HepG2 (cell line): Measurements from ENCODE around the gene SLC20A1. TPM values are rescaled to one million over a fixed set of nuclear protein-coding genes. Genes with fewer than 3 reads are reported as not detected.

Source experiments
- AHR ChIP-seq: IDR thresholded peaks from 2 replicates; pipeline ENCODE4 v1.6.1; 2018; ENCODE audit warnings: missing genetic modification reagents, missing compliant biosample characterization
- GABPB1 ChIP-seq: IDR thresholded peaks from 2 replicates; pipeline ENCODE4 v1.6.1; 2016; ENCODE audit warnings: mild to moderate bottlenecking, missing genetic modification reagents, moderate library complexity, missing compliant biosample characterization
- GMEB2 ChIP-seq: IDR thresholded peaks from 2 replicates; pipeline ENCODE4 v1.6.1; 2016; ENCODE audit warnings: missing biosample characterization, missing genetic modification reagents, low read depth
- GZF1 ChIP-seq: sonication (generic); formaldehyde crosslinking; IDR thresholded peaks from 2 replicates; pipeline ENCODE4 v1.5.1; 2020; ENCODE audit warnings: mild to moderate bottlenecking, missing genetic modification reagents
- HNF4G ChIP-seq, 2 experiments: sonication (generic) in 1 of 2; formaldehyde crosslinking in 1 of 2; IDR thresholded peaks; 2 replicates each; pipeline versions ENCODE4 v1.4.0 to v1.6.1; 2011 to 2020; ENCODE audit warnings: borderline replicate concordance in 2 of 2, low read depth in 2 of 2, mild to moderate bottlenecking in 2 of 2, low read length in 1 of 2, missing genetic modification reagents in 1 of 2, moderate library complexity in 1 of 2
- KDM4B ChIP-seq: sonication (generic); formaldehyde crosslinking; IDR thresholded peaks from 2 replicates; pipeline ENCODE4 v1.4.0; 2020; ENCODE audit warnings: missing genetic modification reagents
- MYPOP ChIP-seq: sonication (generic); formaldehyde crosslinking; IDR thresholded peaks from 2 replicates; pipeline ENCODE4 v1.8.1; 2023; ENCODE audit warnings: mild to moderate bottlenecking, moderate library complexity, missing genetic modification reagents
- RAD21 ChIP-seq: fragments of 450-650 bp; formaldehyde crosslinking; IDR thresholded peaks from 2 replicates; pipeline ENCODE4 v1.5.0; 2020; ENCODE audit warnings: mild to moderate bottlenecking
- SALL2 ChIP-seq: sonication (generic); formaldehyde crosslinking; IDR thresholded peaks from 2 replicates; pipeline ENCODE4 v1.8.1; 2023; ENCODE audit warnings: mild to moderate bottlenecking, missing genetic modification reagents, inconsistent platforms
- SNRNP70 ChIP-seq: fragments of 200-400 bp; formaldehyde crosslinking; IDR thresholded peaks from 2 replicates; pipeline ENCODE4 v1.6.1; 2017; ENCODE audit warnings: mild to moderate bottlenecking, low read depth, low read length, moderate library complexity
- SRSF9 ChIP-seq: fragments of 200-400 bp; formaldehyde crosslinking; IDR thresholded peaks from 2 replicates; pipeline ENCODE4 v1.6.1; 2018; ENCODE audit warnings: borderline replicate concordance, mild to moderate bottlenecking, low read depth, low read length; ENCODE audit not compliant: insufficient read depth, poor library complexity, severe bottlenecking
- STAG1 ChIP-seq: sonication (generic); formaldehyde crosslinking; IDR thresholded peaks from 2 replicates; pipeline ENCODE4 v1.4.0; 2020; ENCODE audit warnings: missing genetic modification reagents
- ZC3H13 ChIP-seq: sonication (generic); formaldehyde crosslinking; IDR thresholded peaks from 2 replicates; pipeline ENCODE4 v1.8.1; 2023; ENCODE audit warnings: mild to moderate bottlenecking, missing genetic modification reagents, moderate library complexity
- ZFP91 ChIP-seq: sonication (generic); formaldehyde crosslinking; IDR thresholded peaks from 2 replicates; pipeline ENCODE4 v1.9.0; 2022; ENCODE audit warnings: missing genetic modification reagents, mild to moderate bottlenecking, borderline replicate concordance
- ZNF333 ChIP-seq: sonication (generic); formaldehyde crosslinking; IDR thresholded peaks from 2 replicates; pipeline ENCODE4 v1.4.0; 2020; ENCODE audit warnings: mild to moderate bottlenecking, missing genetic modification reagents, borderline replicate concordance
- polyA plus RNA-seq, 8 experiments: library from polyadenylated mRNA; depleted of rRNA in 3 of 8; stranded (reverse) in 7 of 8; unstranded in 1 of 8; fragments of >200 nt; fragmentation: Illumina TruSeq in 4 of 8; extraction: Trizol in 4 of 8; gene quantifications; 2 replicates each; pipeline versions ENCODE4 v1.2.1 to v1.2.3, GENCODE V29; 2011 to 2016; ENCODE audit warnings: low read depth in 4 of 8, missing spikeins in 1 of 8, mixed read lengths in 1 of 8; ENCODE audit not compliant: insufficient read depth in 1 of 8
- total RNA-seq, 5 experiments: library from RNA; depleted of rRNA; stranded (reverse); fragments of >200 nt; fragmentation: Illumina TruSeq; extraction: Trizol; gene quantifications; 2 replicates each; pipeline ENCODE4 v1.2.3, GENCODE V29; 2016; ENCODE audit warnings: low read depth in 1 of 5
- TF ChIP-seq, protein P1 (sequence below): IDR thresholded peaks from 2 replicates; pipeline ENCODE4 v1.6.1; 2016; ENCODE audit warnings: low read depth, missing genetic modification reagents, missing compliant biosample characterization
- TF ChIP-seq, protein P2 (sequence below): sonication (generic); formaldehyde crosslinking; IDR thresholded peaks from 2 replicates; pipeline ENCODE4 v1.8.0; 2022; ENCODE audit warnings: mild to moderate bottlenecking, missing genetic modification reagents, moderate library complexity

SLC20A1 gene
- total and polyA plus RNA-seq, 2 of the 13 experiments (the other 11 are each of a cell fraction or from before 2014, with no cell fraction given) = 54.0 to 85.9 TPM

DNA sequence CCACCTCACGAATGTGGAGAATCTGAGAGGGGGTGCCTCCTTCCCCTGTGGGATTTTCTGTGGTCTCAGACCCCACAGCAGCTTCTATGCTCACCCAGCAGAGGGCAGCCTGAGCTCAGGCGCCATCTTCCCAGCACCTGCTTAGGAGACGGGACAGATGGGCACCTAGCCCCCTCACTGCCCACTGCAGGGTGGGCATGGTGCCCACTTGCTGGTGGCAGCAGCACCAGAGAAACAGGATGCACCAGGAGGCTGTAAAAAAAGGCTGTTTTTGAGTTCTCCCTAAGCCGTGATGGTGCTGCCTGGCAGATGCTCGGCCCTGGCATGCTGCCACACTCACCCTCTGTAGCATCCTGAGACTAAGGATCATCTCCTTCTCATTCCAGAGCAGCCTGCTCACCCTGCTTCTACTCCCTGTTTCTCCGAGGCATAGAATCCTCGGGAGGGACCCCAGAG, 19.1 kb upstream of the SLC20A1 start (continued):
- TF ChIP-seq ZFP91 (CRISPR knock-in tag) = peak; percentile 51
- no peak for TF ChIP-seq ZNF333 (CRISPR knock-in tag)
- no peak for TF ChIP-seq GZF1 (CRISPR knock-in tag)
- TF ChIP-seq AHR = peak; percentile 71; the same call in 1 of the 2 replicates
- TF ChIP-seq GMEB2 (CRISPR knock-in tag) = no peak
- peak; percentile 99 for TF ChIP-seq STAG1 (CRISPR knock-in tag)
- TF ChIP-seq ZC3H13 = no peak
- no peak for TF ChIP-seq HNF4G (IDR thresholded peaks at IDR 0.05; ENCODE audit: borderline replicate concordance, low read depth, low read length)
- TF ChIP-seq HNF4G (CRISPR knock-in tag; IDR thresholded peaks at IDR 0.05; ENCODE audit: borderline replicate concordance, low read depth) = 0 out of 2 replicates have a peak, but pooled peaks have one; percentile 47
- no peak for TF ChIP-seq SRSF9
- TF ChIP-seq SALL2 = no peak
- TF ChIP-seq GABPB1 (CRISPR knock-in tag) = peak; percentile 45; the same call in 1 of the 2 replicates
- TF ChIP-seq MYPOP (CRISPR knock-in tag) = no peak
- peak; percentile 98 for TF ChIP-seq RAD21 (CRISPR knock-in tag)
- TF ChIP-seq, protein P1, sequence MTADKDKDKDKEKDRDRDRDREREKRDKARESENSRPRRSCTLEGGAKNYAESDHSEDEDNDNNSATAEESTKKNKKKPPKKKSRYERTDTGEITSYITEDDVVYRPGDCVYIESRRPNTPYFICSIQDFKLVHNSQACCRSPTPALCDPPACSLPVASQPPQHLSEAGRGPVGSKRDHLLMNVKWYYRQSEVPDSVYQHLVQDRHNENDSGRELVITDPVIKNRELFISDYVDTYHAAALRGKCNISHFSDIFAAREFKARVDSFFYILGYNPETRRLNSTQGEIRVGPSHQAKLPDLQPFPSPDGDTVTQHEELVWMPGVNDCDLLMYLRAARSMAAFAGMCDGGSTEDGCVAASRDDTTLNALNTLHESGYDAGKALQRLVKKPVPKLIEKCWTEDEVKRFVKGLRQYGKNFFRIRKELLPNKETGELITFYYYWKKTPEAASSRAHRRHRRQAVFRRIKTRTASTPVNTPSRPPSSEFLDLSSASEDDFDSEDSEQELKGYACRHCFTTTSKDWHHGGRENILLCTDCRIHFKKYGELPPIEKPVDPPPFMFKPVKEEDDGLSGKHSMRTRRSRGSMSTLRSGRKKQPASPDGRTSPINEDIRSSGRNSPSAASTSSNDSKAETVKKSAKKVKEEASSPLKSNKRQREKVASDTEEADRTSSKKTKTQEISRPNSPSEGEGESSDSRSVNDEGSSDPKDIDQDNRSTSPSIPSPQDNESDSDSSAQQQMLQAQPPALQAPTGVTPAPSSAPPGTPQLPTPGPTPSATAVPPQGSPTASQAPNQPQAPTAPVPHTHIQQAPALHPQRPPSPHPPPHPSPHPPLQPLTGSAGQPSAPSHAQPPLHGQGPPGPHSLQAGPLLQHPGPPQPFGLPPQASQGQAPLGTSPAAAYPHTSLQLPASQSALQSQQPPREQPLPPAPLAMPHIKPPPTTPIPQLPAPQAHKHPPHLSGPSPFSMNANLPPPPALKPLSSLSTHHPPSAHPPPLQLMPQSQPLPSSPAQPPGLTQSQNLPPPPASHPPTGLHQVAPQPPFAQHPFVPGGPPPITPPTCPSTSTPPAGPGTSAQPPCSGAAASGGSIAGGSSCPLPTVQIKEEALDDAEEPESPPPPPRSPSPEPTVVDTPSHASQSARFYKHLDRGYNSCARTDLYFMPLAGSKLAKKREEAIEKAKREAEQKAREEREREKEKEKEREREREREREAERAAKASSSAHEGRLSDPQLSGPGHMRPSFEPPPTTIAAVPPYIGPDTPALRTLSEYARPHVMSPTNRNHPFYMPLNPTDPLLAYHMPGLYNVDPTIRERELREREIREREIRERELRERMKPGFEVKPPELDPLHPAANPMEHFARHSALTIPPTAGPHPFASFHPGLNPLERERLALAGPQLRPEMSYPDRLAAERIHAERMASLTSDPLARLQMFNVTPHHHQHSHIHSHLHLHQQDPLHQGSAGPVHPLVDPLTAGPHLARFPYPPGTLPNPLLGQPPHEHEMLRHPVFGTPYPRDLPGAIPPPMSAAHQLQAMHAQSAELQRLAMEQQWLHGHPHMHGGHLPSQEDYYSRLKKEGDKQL (CRISPR knock-in tag) = no peak
- no peak for TF ChIP-seq SNRNP70
- peak; percentile 62; the same call in 1 of the 2 replicates for TF ChIP-seq KDM4B (CRISPR knock-in tag)
- TF ChIP-seq, protein P2, sequence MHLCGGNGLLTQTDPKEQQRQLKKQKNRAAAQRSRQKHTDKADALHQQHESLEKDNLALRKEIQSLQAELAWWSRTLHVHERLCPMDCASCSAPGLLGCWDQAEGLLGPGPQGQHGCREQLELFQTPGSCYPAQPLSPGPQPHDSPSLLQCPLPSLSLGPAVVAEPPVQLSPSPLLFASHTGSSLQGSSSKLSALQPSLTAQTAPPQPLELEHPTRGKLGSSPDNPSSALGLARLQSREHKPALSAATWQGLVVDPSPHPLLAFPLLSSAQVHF = no peak
